Effector memory CD8-positive, alpha-beta T cell (primary cell): ENCODE results near the gene EEF1A2.

Source experiments
- ATAC-seq: fragments of 150-1000 bp; cut with Tn5 transposase; replicated peaks from 2 replicates; pipeline ENCODE4 v1.10.0; 2021; ENCODE audit warnings: mild to moderate bottlenecking, moderate library complexity
- DNase-seq, 3 experiments: peaks; one replicate each; pipeline ENCODE4 v3.0.0; 2021
- H3K27ac Mint-ChIP-seq, 2 donors: one replicate each; pipeline ENCODE4 v1.8.0; 2022; ENCODE audit warnings: mild to moderate bottlenecking in 2 of 2, mixed read lengths in 2 of 2, moderate library complexity in 2 of 2
- H3K27me3 Mint-ChIP-seq, 2 donors: one replicate each; pipeline ENCODE4 v1.8.0; 2022; ENCODE audit warnings: mixed read lengths in 2 of 2
- H3K36me3 Mint-ChIP-seq: one replicate; pipeline ENCODE4 v1.8.0; 2022; ENCODE audit warnings: mild to moderate bottlenecking, moderate library complexity, mixed read lengths; ENCODE audit not compliant: insufficient read depth
- H3K4me1 Mint-ChIP-seq, 2 donors: one replicate each; pipeline ENCODE4 v1.8.0; 2022; ENCODE audit warnings: low read depth in 2 of 2, mixed read lengths in 2 of 2
- H3K4me3 Mint-ChIP-seq, 2 donors: one replicate each; pipeline ENCODE4 v1.8.0; 2022; ENCODE audit warnings: mild to moderate bottlenecking in 2 of 2, mixed read lengths in 2 of 2, moderate library complexity in 2 of 2
- H3K9me3 Mint-ChIP-seq, 2 donors: one replicate each; pipeline ENCODE4 v1.8.0; 2022; ENCODE audit warnings: mixed read lengths in 2 of 2

The EEF1A2 gene

DNA sequence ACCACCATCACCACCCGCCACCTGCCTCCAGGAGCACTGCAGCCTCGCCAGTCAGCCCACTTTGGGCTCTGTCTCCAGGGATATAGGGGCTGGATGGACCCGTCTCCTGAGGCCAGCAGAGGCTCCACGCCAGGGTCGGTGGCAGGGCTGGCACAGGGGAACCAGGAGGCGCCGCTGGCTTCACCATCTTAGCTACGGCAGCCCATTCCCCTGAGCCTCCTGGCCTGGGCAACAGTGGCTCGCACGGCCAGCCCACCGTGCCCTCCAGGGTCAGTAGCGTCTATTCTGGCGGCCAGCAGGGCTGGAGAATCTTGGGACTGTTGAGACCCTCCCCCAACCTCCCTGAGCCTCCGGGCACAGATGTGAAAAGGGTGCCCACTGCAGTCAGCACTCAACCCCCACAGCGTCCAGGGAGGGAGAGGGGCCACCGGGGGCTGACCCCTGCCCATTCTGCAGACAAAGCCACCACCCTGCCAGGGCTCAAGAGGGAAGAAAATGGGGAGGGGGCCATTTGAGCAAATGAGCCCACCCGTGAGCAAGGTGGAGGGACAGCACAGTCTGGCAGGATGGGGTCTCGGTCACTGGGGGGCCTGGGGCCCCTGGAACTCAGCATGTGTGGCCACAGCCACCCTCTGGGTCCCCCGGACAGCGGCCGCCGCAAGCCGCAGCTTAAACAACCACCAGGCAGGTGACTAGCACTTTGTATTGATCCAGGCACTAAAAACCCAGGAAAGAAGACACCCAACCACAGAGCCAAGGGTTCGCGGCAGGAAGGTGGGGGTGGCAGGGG, 55.1 kb downstream of the EEF1A2 start:
- Mint-ChIP-seq H3K27ac (no peak overlapping the region), H3K36me3 (peaks cover 19% of the 10 kb centered on the region)
- ATAC-seq: no peak

DNA sequence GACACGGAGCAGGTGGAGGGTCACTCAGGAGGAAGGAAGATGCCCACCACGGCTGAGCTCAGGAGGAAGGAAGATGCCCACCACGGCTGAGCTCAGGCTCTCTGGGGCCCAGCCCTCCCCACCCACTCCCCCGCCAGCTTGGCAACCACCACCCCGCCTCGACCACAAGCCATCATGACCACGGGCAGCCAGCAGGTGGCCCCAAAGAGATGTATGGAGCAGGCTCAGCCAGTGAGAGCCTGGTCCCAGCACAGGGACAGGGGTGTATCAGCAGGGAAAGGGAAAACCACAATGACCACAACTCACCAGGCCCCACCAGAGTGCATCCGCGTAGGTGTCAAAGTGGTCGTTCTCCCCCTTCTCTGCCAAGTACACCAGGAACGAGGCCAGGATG, 56.8 kb downstream of the EEF1A2 start:
- Mint-ChIP-seq H3K27me3 (peaks cover 3 to 14% of the 10 kb centered on the region in 2 donors), H3K9me3 (peaks cover 6 to 12% of the 10 kb centered on the region in 2 donors), H3K27ac (peak overlapping the region; percentile 74 to 79), H3K4me1 (peaks cover 13 to 15% of the 10 kb centered on the region in 2 donors), H3K4me3 (peak overlapping the region; percentile 68 to 72), H3K36me3 (peaks cover 19% of the 10 kb centered on the region)
- peak; percentile 70 for ATAC-seq
- DNase-seq: peak; percentile 30 to 59 (median 38)

More for the DNA sequence above, 55.1 kb downstream of the EEF1A2 start:
- Mint-ChIP-seq H3K27me3 (peaks cover 13 to 26% of the 10 kb centered on the region in 2 donors), H3K4me3 (no peak overlapping the region), H3K4me1 (peaks cover 13 to 15% of the 10 kb centered on the region in 2 donors), H3K9me3 (peaks cover 6 to 12% of the 10 kb centered on the region in 2 donors)
- DNase-seq: no peak

DNA sequence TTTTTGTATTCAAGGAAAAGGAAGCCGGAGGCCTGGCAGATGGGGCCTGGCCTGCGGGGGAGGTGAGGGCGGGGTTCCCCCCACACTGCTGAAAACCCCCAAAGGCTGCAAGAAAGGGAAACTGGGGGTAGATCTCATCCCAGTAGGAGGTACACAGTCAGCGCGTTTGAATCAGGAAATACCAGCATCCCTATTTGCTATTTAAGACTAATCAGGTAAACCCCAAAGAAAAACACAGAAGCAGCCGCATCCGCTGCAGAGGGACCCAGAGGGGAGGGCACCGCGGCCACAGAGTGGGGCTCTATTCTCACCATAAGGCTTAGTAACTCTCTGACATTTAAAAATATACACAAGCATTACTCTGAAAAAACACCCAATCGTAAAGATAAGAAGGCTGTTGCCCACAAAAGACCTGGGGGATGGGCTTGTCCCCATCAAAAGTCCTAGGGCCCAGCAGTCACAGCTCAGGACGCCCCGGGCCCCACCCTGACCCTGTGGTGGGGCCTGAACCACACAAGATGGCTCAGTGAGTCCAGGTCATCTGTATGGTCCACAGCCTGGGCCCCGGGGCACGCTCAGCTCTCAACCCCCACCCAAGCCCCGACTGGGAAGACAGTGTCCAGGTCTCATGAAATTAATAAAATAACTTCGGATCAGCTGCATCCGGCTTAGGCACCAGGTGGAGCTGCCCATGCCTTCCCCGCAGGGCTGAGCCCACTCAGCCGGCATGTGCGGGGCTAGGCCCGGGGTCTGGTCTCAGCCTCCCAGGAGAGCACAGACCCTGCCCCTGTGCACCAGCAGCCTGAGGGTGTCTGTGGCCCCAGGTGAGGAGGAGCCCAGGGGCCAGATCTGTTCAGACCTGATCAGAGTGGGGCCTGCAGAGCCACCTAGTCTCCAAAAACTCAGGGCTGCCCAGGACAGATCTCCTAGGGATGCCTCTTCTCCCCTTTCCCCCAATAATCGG, 57.5 kb downstream of the EEF1A2 start:
- H3K9me3 Mint-ChIP-seq: peaks cover 6 to 12% of the 10 kb centered on the region in 2 donors
- peak overlapping the region; percentile 68 to 72 for H3K4me3 Mint-ChIP-seq
- ATAC-seq (peak; percentile 70), DNase-seq (no peak)
- H3K27ac Mint-ChIP-seq: peak overlapping the region; percentile 74 to 79
- peaks cover 13 to 15% of the 10 kb centered on the region in 2 donors for H3K4me1 Mint-ChIP-seq
- H3K27me3 Mint-ChIP-seq: peaks cover 0 to 9% of the 10 kb centered on the region in 2 donors
- peaks cover 19% of the 10 kb centered on the region for H3K36me3 Mint-ChIP-seq

DNA sequence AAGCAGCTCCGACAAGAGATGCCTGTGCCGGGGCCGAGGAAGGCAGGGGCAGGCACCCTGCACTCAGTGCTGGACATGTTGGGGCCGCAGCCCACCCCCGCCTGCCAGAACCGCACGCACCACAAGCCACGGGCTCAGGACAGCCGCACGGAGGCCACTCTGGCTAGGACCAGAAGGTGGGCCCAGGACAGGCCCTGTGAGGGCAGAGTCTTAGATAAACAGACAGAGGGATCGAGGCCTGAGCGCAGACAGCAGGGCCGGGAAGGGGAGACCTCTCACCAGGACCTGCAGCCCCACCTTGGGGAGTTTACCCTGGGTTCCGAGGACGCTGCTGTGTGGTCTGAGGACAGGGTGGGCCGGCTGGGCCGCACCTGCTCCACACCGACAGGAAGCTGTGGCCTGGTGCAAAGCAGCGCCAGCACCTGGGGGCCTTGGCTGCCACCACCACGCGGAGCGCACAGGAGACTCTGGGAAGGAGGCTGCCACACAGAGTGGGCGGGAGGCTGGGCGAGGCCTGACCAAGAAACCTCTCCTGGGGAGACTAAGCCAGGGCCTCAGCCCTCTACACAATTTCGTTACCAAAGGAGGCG, 58.4 kb downstream of the EEF1A2 start:
- H3K4me3 Mint-ChIP-seq: no peak overlapping the region
- H3K9me3 Mint-ChIP-seq: peaks cover 6 to 12% of the 10 kb centered on the region in 2 donors
- H3K27ac Mint-ChIP-seq: no peak overlapping the region
- peaks cover 19% of the 10 kb centered on the region for H3K36me3 Mint-ChIP-seq
- peaks cover 13 to 15% of the 10 kb centered on the region in 2 donors for H3K4me1 Mint-ChIP-seq
- no peak for DNase-seq
- peaks cover 0 to 9% of the 10 kb centered on the region in 2 donors for H3K27me3 Mint-ChIP-seq
- ATAC-seq: no peak

DNA sequence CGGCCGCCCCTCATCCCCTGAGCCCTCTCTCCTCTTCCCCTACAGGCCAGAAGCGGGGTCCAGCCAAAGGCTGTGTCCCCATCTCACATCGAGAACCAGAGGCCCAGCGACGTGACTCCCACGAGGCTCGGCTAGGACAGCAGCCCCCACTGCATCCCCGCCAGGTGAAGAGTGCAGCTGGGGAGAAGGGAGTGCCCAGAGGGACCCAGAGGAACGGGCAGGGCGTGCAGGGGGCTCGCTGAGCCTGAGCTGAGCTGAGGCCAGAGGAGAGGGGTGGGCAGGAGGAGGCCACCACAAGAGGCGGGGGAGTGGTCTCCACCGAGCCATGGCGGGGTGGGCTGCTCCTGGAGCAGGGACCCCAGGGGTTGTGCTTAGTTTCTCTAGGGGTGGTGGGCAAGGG, 59.0 kb downstream of the EEF1A2 start:
- ATAC-seq: no peak
- no peak overlapping the region for H3K27ac Mint-ChIP-seq
- H3K4me1 Mint-ChIP-seq: peaks cover 16 to 17% of the 10 kb centered on the region in 2 donors
- no peak overlapping the region for H3K4me3 Mint-ChIP-seq
- no peak for DNase-seq
- H3K27me3 Mint-ChIP-seq: peaks cover 0 to 9% of the 10 kb centered on the region in 2 donors
- H3K36me3 Mint-ChIP-seq: peaks cover 20% of the 10 kb centered on the region
- H3K9me3 Mint-ChIP-seq: peaks cover 6 to 12% of the 10 kb centered on the region in 2 donors

DNA sequence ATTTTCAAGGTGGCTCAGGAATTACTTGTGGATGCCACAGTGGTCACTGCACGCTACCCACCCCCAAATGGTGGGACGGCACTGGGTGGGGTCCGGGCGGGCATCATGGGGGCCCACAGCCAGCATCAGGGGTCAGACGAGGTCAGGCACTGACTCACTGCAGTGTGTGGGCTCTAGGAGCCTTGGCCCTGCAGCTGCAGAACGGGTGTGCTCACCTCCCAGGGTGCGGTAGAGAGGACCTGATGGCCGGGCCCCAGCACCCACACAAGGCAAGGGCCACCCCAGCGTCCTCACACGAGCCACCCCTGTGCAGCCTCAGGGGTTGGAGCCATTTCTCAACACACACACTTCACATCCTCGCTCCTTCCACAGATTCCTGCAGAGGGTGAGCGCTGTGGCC, 60.8 kb downstream of the EEF1A2 start:
- DNase-seq (no peak), ATAC-seq (no peak)
- Mint-ChIP-seq H3K4me3 (no peak overlapping the region), H3K27ac (no peak overlapping the region), H3K4me1 (peaks cover 19 to 24% of the 10 kb centered on the region in 2 donors), H3K36me3 (peaks cover 18% of the 10 kb centered on the region), H3K9me3 (peaks cover 4 to 10% of the 10 kb centered on the region in 2 donors), H3K27me3 (peaks cover 0 to 9% of the 10 kb centered on the region in 2 donors)
